ENCODE results near the gene JADE1.

Gene JADE1

DNA sequence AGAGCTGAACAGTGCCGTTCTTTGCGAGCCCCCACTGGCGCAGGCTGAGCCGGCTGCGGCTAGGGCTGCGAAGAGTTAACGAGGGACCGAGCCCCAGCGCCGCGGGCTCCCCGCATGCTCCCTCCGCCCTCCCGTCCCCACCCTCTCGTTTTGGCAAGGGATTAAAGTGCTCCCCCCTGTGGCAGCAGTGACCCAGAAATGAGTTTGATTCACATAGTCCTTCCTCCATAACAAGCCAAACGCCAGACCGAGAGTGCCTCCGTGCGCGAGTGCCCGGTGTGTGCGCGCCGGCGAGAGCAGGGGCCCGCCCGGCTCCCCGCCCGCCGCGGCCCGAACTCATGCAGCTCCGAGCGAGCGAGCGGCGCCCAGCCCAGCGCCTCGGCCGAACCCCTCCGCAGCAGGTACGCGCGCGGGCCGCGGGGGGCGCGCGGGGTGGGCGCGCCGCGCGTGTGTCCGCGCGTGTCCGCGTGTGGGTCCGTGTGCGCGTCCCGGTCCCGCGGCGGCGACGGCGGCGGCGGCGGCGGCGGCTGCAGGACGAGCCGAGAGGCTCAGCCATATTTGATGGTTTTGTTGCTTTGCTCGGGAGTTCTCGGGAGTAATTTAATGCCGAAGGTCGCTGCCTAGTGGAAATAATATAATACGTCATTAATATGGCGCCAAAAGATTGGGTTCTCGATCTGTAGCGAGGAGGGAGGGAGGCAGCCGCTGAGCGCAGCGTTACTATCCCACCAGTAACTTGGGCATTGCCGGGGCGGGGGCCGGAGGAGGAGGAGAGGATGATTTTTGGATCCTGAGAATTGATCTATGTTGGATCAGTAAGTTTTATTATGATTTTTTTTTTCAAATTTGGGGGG, at the start of gene JADE1:
TSS of gene JADE1 (plus strand) at position 224 of the 854 bp plus-strand sequence. CDS start 22,059 bp downstream, outside the sequence.
- DNase-seq (ENCODE audit: low read depth in 2 of 2) = peak; percentile 74 to 77

GRCh38 chr4:128766781-128767180, 42.7 kb upstream of the JADE1 start:
- no peak for DNase-seq (ENCODE audit: low read depth in 2 of 2)

- no peak for DNase-seq (ENCODE audit: low read depth in 2 of 2)
Measured at GRCh38 chr4:128768373-128768996, 41.0 kb upstream of the JADE1 start.

DNA sequence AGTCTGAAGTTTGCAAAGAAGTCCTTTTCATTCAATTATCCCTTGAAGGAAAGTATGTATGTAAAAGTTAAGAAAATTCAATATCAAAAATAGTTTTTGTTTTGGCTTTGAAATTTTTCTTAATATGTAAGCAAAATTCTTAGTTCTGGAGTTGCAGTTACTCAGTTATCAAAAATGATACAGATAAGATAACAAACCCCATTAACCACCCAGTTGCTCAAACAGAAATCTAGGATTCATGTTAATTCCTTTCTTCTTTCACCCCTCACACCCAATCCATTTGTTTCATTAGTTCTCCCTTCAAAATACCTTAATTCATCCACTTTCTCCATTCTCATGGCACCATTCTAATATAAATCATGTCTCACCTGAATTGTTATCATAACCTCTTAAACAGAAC, 40.5 kb upstream of the JADE1 start:
- DNase-seq (ENCODE audit: low read depth in 2 of 2) = no peak

- no peak for DNase-seq (ENCODE audit: low read depth in 2 of 2)
Measured at GRCh38 chr4:128770807-128771206, 38.7 kb upstream of the JADE1 start.

DNA sequence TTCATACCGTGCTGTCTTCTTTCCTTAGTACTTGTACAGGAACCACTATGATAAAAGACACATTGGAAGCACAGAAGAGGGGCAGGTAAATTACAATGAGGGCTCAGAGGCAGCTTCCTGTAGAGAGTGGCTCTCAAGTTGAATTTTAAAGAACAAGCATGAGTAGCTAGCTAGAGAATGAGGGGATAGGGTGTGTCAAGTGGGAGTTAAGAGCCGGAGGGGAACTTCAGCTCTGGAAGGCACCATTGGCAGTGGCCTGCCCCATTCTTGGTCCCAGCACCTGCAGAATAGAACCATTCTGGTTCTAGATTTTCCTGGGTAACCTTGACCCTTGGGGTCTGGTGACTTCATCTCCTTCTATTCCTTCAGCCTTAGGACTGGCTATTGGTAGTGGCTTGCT, 34.0 kb upstream of the JADE1 start:
- DNase-seq (ENCODE audit: low read depth in 2 of 2) = no peak

GRCh38 chr4:128775916-128776315, 33.6 kb upstream of the JADE1 start:
- no peak for DNase-seq (ENCODE audit: low read depth in 2 of 2)

GRCh38 chr4:128776794-128777216, 32.7 kb upstream of the JADE1 start:
- DNase-seq (ENCODE audit: low read depth in 2 of 2) = no peak

- no peak for DNase-seq (ENCODE audit: low read depth in 2 of 2)
Measured at GRCh38 chr4:128780688-128781087, 28.8 kb upstream of the JADE1 start.

DNA sequence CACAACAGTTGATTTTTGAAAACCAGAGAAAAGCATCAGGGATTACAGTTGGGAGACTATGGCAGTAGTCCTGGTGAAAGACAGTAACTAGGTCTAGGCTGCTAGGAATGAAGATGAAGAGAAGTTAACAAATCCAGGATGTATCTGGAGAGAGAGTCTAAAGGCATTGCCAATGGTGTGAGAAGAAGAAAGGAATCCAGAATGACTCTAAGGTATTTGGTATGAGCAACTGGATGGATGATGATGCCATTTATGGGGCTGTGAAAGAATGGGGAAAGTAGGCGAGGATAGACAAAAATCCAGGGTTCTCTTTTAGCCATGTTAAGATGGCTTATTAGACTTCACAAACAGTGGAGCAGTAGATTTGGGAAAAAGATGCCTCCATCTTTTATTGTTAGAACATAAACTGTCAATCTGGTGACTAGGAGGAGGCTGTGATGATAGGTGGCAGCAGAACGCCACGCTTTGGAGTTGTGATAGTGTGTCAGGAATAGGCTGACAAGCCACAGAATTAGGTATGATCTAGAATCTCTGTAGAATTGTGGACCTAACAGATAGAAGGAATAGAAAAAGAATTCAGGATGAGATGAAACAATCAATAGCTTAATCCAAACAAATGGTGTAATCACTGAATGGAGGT, 27.3 kb upstream of the JADE1 start:
- DNase-seq (ENCODE audit: low read depth in 2 of 2) = peak; percentile 3 to 30

DNA sequence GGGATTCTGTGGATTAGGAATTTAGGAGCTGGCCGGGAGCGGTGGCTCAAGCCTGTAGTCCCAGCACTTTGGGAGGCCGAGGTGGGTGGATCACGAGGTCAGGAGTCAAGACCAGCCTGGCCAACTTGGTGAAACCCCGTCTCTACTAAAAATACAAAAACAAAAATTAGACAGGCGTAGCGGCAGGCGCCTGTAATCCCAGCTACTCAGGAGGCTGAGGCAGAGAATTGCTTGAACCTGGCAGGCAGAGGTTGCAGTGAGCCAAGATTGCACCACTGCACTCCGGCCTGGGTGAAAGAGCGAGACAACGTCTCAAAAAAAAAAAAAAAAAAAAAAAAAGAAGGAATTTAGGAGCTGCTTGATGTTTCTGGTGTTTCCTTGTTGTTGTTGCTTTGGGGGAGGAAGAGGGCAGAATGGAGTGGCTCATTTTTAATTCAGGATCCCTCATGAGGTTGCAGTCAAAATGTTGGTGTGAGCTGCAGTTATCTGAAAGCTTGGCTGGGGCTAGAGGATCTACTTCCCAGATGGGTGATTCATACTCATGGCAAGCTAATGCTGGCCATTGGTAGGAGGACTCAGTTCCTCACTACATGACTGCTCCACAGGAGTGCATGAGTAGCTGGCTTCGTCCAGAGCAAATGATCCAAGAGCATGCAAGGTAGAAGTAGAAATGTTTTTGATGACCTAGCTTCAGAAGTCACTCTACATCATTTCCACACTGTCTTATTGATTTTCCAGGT, 26.5 kb upstream of the JADE1 start:
- no peak for DNase-seq (ENCODE audit: low read depth in 2 of 2)

DNA sequence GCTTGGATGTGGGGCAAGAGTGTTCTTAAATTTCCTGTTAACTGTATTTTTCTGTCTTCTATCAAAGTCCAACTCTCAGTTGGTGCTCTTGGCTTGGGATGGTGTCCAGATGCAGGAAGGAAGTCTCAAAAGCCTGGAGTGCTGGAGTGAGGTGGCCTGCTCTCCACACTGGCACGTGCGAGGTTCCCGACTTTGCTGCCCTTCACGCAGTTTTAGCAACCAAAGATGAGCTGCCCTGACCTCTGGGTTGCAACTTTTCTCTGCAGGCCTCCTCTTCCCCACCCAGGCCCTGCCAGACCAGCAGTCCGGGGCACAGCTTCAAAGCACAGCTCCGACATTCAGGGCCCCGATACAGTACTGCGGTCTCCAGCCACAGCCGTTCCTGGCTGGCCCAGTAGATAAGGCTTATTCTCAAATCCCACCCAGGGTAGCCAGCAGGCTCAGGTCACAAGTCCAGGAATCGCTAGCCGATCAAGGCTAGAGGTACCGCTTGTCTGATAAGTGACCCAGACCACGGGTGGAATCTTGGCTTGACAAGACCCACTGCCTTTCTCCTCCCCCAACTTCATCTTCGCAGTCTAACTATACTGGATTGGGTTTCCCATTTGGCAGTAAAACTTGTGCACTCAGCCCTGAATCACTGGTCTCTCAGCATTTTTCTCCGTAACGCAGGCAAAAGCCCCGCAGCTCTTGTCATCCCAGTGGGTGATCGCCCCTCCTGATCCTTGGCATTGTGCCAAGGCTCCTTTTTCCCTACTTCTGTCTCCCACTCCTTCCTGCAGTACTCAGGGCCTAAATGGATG, 21.8 kb upstream of the JADE1 start:
- no peak for DNase-seq (ENCODE audit: low read depth in 2 of 2)

GRCh38 chr4:128793859-128794672, 15.4 kb upstream of the JADE1 start:
- no peak for DNase-seq (ENCODE audit: low read depth in 2 of 2)

- no peak for DNase-seq (ENCODE audit: low read depth in 2 of 2)
Measured at GRCh38 chr4:128796934-128797333, 12.6 kb upstream of the JADE1 start.

DNA sequence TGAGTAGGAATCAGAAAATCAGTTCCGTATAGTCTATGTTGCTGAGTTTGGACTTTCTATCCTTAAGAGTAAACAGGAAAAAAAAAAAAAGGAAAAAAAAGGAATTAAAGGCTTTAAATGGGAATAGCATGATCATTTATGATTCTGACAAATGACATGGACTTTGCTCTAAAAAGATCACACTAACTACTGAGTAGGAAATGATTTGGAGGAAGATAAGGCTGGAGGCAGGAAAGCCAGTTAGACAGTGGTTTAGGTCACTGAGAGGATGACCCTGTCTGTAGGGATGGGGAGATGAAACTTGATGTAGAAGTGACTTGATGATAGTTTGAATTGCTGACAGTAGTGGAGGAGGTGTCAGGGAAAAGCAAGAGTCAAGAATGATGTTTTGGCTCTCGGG, 9.2 kb upstream of the JADE1 start:
- DNase-seq (ENCODE audit: low read depth in 2 of 2) = no peak

DNA sequence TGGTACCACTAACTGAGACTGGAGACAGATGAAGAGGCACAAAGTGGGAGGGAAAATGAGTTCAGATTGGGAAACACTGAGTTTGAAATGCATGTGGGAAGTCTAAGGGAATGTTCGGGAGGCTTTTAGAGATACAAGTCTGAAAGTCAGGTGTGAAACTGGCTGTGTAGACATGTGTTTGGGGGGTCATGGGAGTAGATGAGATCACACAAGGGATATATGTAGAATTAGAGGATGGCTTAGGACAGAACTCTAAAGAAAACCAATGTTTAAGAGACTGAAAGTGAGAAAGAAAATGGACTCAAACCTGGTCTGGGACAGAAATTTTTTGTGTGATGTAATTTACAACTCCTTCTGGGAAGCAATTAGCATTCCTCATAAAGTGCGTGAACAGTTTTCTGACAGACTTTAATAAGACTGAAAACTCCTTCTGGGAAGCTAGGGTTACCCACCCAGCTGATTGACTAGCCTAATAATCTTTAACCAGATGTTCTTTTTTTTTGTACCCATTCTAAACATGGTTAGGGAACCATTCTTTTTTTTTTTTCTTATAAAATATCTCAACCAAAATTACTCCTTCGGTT, 8.7 kb upstream of the JADE1 start:
- DNase-seq (ENCODE audit: low read depth in 2 of 2) = no peak

- no peak for DNase-seq (ENCODE audit: low read depth in 2 of 2)
Measured at GRCh38 chr4:128802680-128803628, 6.5 kb upstream of the JADE1 start.

- no peak for DNase-seq (ENCODE audit: low read depth in 2 of 2)
Measured at GRCh38 chr4:128803783-128804182, 5.7 kb upstream of the JADE1 start.

Data from stimulated activated CD8-positive, alpha-beta memory T cell treated with anti-CD3 and anti-CD28 coated beads, Interleukin-7, amount 100 ng/mL, for 1 hour (primary cell).